Osteoblast (primary cell): ENCODE results near the gene FOXC1. TPM values are rescaled to one million over a fixed set of nuclear protein-coding genes. Genes with fewer than 3 reads are reported as not detected.

Experiments used
- DNase-seq: peaks from one replicate; pipeline ENCODE4 v3.0.0; 2011; ENCODE audit warnings: low spot score, mixed read lengths; ENCODE audit not compliant: insufficient read length; ENCODE audit errors: missing footprints
- H2AFZ ChIP-seq: 2 replicates; pipeline ENCODE4 v1.6.0; 2011; ENCODE audit warnings: mild to moderate bottlenecking, low read length
- H3K27ac ChIP-seq: 2 replicates; pipeline ENCODE4 v1.5.1; 2011; ENCODE audit warnings: mild to moderate bottlenecking, low read depth, low read length, moderate library complexity
- H3K27me3 ChIP-seq: 2 replicates; pipeline ENCODE4 v1.6.0; 2012; ENCODE audit warnings: mild to moderate bottlenecking, control low read depth, inconsistent platforms, low read length, moderate library complexity; ENCODE audit not compliant: insufficient read depth
- H3K36me3 ChIP-seq: 2 replicates; pipeline ENCODE4 v1.5.1; 2011; ENCODE audit warnings: mild to moderate bottlenecking, low read length, control low read depth, moderate library complexity; ENCODE audit not compliant: insufficient read depth
- H3K4me1 ChIP-seq: 2 replicates; pipeline ENCODE4 v1.5.1; 2011; ENCODE audit warnings: mild to moderate bottlenecking, low read length, control low read depth, moderate library complexity; ENCODE audit not compliant: insufficient read depth
- H3K4me2 ChIP-seq: 2 replicates; pipeline ENCODE4 v1.6.0; 2011; ENCODE audit warnings: mild to moderate bottlenecking, low read length; ENCODE audit not compliant: insufficient read depth
- H3K4me3 ChIP-seq: fragments of 200-600 bp; sonication (generic); 3 replicates; pipeline ENCODE4 v1.5.1; 2012; ENCODE audit warnings: mild to moderate bottlenecking, low read length, inconsistent platforms; ENCODE audit not compliant: insufficient read depth
- H3K79me2 ChIP-seq: 2 replicates; pipeline ENCODE4 v1.6.0; 2012; ENCODE audit warnings: mild to moderate bottlenecking, low read length, control low read depth, inconsistent platforms; ENCODE audit not compliant: insufficient read depth
- H3K9me3 ChIP-seq: 2 replicates; pipeline ENCODE4 v1.5.1; 2011; ENCODE audit warnings: low read depth, low read length, control low read depth
- H4K20me1 ChIP-seq: 2 replicates; pipeline ENCODE4 v1.6.0; 2012; ENCODE audit warnings: mild to moderate bottlenecking, low read length, control low read depth; ENCODE audit not compliant: insufficient read depth
- total RNA-seq: library from RNA; depleted of rRNA; stranded (reverse); fragments of >200 nt; gene quantifications from 2 replicates; pipeline ENCODE4 v1.2.3, GENCODE V29; 2012
- TF ChIP-seq, protein P1 (sequence below): IDR thresholded peaks from 2 replicates; pipeline ENCODE4 v1.5.1; 2011; ENCODE audit warnings: mild to moderate bottlenecking, low read depth, low read length, moderate library complexity; ENCODE audit errors: extremely low read depth

The FOXC1 gene
- total RNA-seq, 1 donor = 39.4 TPM

DNA sequence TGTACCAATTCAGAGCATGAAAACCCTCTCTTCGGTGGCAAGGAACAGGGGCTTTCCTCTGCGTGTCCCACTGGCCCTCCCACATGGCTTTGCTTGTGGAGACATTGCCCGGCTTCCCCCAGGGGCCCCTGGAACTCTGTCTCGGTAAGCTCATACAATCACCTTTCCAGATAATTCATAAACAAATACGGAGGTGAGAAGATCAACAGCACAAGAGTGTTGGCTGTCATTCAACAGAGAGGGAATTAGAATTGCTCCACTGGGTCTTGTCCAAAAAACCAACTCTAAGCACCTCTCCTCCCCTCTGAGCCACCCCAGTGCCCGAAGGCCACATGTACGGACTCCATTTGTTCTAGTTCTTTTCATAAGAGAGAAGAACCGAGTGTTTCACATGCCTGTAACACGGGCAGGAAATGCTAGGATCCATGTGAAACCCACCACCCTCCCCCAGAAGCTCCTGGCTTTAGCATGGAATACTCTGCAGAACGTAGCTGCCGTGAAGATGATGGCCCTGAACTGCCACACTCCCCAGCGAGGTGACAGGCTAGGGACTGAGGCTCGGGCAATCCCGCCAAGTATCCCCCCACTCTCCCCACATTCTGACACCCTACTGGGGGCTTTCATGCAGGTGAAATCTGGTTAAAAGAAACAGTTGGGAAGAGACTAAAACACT, 24.6 kb upstream of the FOXC1 start:
- no peak overlapping the region for H3K4me2 ChIP-seq
- no peaks in the 10 kb centered on the region for H3K4me1 ChIP-seq
- no peaks in the 10 kb centered on the region for H4K20me1 ChIP-seq
- no peaks in the 10 kb centered on the region for H3K36me3 ChIP-seq
- TF ChIP-seq, protein P1, sequence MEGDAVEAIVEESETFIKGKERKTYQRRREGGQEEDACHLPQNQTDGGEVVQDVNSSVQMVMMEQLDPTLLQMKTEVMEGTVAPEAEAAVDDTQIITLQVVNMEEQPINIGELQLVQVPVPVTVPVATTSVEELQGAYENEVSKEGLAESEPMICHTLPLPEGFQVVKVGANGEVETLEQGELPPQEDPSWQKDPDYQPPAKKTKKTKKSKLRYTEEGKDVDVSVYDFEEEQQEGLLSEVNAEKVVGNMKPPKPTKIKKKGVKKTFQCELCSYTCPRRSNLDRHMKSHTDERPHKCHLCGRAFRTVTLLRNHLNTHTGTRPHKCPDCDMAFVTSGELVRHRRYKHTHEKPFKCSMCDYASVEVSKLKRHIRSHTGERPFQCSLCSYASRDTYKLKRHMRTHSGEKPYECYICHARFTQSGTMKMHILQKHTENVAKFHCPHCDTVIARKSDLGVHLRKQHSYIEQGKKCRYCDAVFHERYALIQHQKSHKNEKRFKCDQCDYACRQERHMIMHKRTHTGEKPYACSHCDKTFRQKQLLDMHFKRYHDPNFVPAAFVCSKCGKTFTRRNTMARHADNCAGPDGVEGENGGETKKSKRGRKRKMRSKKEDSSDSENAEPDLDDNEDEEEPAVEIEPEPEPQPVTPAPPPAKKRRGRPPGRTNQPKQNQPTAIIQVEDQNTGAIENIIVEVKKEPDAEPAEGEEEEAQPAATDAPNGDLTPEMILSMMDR = no peak
- no peak overlapping the region for H3K27ac ChIP-seq
- H3K79me2 ChIP-seq = no peaks in the 10 kb centered on the region
- H3K9me3 ChIP-seq = no peaks in the 10 kb centered on the region
- no peak overlapping the region for H2AFZ ChIP-seq
- H3K4me3 ChIP-seq = no peak overlapping the region
- H3K27me3 ChIP-seq = peaks cover 32% of the 10 kb centered on the region
- DNase-seq = no peak

DNA sequence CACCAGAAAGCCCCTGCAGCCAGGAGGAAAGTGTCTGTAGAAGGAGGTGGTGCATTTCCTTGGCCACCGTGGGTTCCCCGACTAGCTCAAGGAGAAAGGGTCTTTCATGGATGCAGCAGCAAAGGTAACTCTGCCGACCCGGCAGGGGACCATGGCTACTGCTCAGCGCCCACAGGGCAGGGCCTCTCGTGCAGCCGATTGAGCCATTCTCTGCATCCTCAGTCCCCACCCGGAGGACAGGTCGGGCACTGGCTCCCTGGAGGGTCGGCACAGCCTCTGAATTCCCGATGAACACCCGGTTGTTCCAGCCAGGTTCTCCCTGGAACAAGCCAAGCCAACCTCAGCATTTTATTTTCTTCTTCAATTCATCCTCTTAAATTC, 24.1 kb upstream of the FOXC1 start:
- no peak overlapping the region for H2AFZ ChIP-seq
- peaks cover 36% of the 10 kb centered on the region for H3K27me3 ChIP-seq
- DNase-seq = no peak
- H3K4me2 ChIP-seq = no peak overlapping the region
- no peak overlapping the region for H3K27ac ChIP-seq
- no peaks in the 10 kb centered on the region for H3K79me2 ChIP-seq
- no peaks in the 10 kb centered on the region for H3K4me1 ChIP-seq
- H3K36me3 ChIP-seq = no peaks in the 10 kb centered on the region
- no peaks in the 10 kb centered on the region for H4K20me1 ChIP-seq
- no peak overlapping the region for H3K4me3 ChIP-seq
- TF ChIP-seq, protein P1 = no peak
- H3K9me3 ChIP-seq = no peaks in the 10 kb centered on the region

DNA sequence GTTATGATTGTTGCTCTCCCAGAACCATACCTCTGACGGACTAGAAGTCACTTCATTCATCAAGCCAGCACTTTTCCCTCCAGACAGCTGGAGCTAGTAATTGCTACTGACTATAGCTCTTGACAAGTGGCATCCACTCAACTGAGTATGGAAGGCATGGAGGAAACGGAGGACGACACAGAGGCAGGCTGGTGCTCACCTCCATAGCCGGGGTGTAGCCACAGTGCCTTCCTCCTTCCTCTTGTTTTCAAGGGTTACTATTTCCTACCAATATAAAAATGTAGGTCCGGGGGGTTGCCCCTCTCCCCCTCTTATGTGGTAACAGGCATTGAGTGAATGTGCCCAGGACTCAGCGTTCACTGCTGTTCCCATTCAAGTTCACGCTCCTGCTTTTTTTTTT, 23.5 kb upstream of the FOXC1 start:
- H3K36me3 ChIP-seq = no peaks in the 10 kb centered on the region
- no peaks in the 10 kb centered on the region for H3K4me1 ChIP-seq
- no peak overlapping the region for H3K4me3 ChIP-seq
- H2AFZ ChIP-seq = no peak overlapping the region
- H3K27me3 ChIP-seq = peaks cover 39% of the 10 kb centered on the region
- no peak for DNase-seq
- H3K9me3 ChIP-seq = peaks cover 1% of the 10 kb centered on the region
- H3K27ac ChIP-seq = no peak overlapping the region
- TF ChIP-seq, protein P1 = no peak
- no peaks in the 10 kb centered on the region for H4K20me1 ChIP-seq
- no peak overlapping the region for H3K4me2 ChIP-seq
- no peaks in the 10 kb centered on the region for H3K79me2 ChIP-seq

DNA sequence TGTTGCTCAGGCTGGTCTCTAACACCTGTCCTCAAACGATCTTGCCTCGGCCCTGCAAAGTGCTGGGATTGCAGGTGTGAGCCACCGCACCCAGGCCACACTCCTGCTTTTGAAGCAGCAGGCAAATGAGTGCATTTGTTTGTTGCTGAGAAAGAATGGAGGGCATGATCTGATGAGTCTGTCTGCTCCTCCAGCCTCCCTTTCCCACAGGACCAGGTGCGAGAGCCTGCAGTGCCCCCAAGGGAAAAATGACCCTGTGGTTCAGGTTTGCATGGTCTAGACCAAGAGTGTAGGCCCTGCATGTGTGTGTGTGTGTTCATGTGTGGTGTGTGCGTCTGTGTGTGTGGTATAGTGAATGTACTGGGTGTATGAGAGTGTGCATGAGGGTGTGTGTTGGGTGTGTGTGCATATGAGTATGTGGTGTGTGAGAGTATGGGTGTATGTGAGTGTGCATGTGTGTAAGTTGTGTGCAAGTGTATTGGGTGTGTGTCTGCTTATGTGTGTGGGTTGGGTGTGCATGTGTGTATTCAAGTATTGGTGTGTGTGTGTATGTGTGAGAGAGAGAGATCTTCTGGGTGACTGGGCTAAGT, 22.8 kb upstream of the FOXC1 start:
- peaks cover 41% of the 10 kb centered on the region for H3K27me3 ChIP-seq
- H2AFZ ChIP-seq = no peak overlapping the region
- DNase-seq = no peak
- no peaks in the 10 kb centered on the region for H3K79me2 ChIP-seq
- H3K36me3 ChIP-seq = no peaks in the 10 kb centered on the region
- H3K4me1 ChIP-seq = no peaks in the 10 kb centered on the region
- no peak overlapping the region for H3K4me2 ChIP-seq
- no peaks in the 10 kb centered on the region for H4K20me1 ChIP-seq
- TF ChIP-seq, protein P1 = no peak
- peaks cover 2% of the 10 kb centered on the region for H3K9me3 ChIP-seq
- H3K4me3 ChIP-seq = no peak overlapping the region
- H3K27ac ChIP-seq = no peak overlapping the region
